Ovary (tissue), 9 donors: ENCODE data around the gene BUB1B. TPM values are rescaled to one million over a fixed set of nuclear protein-coding genes. Genes with fewer than 3 reads are reported as not detected.

Source experiments
- DNase-seq, 5 donors: peaks; one replicate each; pipeline ENCODE4 v3.0.0-alpha.2; 2019 to 2020
- H3K27ac ChIP-seq, 2 donors: fragments of 200-600 bp; one replicate each; pipeline versions ENCODE4 v1.5.1 to v1.8.0; 2019 to 2022
- H3K27me3 ChIP-seq: fragments of 200-600 bp; one replicate; pipeline ENCODE4 v1.8.0; 2022
- H3K36me3 ChIP-seq: fragments of 200-600 bp; sonication (generic); one replicate; pipeline ENCODE4 v1.5.1; 2019
- H3K4me1 ChIP-seq: one replicate; pipeline ENCODE4 v1.8.1; 2013; ENCODE audit warnings: mild to moderate bottlenecking, moderate library complexity; ENCODE audit not compliant: insufficient read depth
- H3K4me3 ChIP-seq: fragments of 200-600 bp; sonication (generic); one replicate; pipeline ENCODE4 v1.5.1; 2017
- H3K9me3 ChIP-seq, 2 donors: fragments of 200-600 bp in 1 of 2; sonication (generic) in 1 of 2; one replicate each; pipeline versions ENCODE4 v1.5.1 to v1.8.1; 2013 to 2019; ENCODE audit warnings: mild to moderate bottlenecking in 1 of 2, moderate library complexity in 1 of 2
- CTCF ChIP-seq, 3 donors: fragments of 450-650 bp in 2 of 3; fragments of 200-600 bp in 1 of 3; IDR thresholded peaks; one replicate each; pipeline versions ENCODE4 v1.5.1 to v1.8.0; 2016 to 2022; ENCODE audit warnings: antibody characterized with exemption in 3 of 3, mild to moderate bottlenecking in 1 of 3
- EP300 ChIP-seq: sonication (generic); formaldehyde crosslinking; IDR thresholded peaks from one replicate; pipeline ENCODE4 v1.6.1; 2017; ENCODE audit warnings: antibody characterized with exemption
- POLR2A ChIP-seq: fragments of 450-650 bp; IDR thresholded peaks from one replicate; pipeline ENCODE4 v1.6.1; 2017; ENCODE audit warnings: antibody characterized with exemption, mild to moderate bottlenecking, moderate library complexity
- WGBS, 3 donors: extraction: QIAGEN DNeasy Blood & Tissue Kit in 1 of 3; methylation state at CpG; one replicate each; pipeline versions ENCODE4 v1.1.5 to v1.1.7; 2013 to 2017; 5-methylcytosine and 5-hydroxymethylcytosine counted together
- intact Hi-C, 4 donors: fragments of 100-400 bp; cut with DNase I; formaldehyde crosslinking; loops; one replicate each; pipeline versions ENCODE4 v1.11.0 to v1.15.1; 2022 to 2023
- polyA plus RNA-seq, 2 donors: library from polyadenylated mRNA; stranded (reverse); fragments of 200-250 nt in 1 of 2; fragments of 350-450 nt in 1 of 2; fragmentation: Illumina TruSeq in 1 of 2; extraction: RNeasy Lipid Tissue Mini Kit (QIAGEN cat#74804) in 1 of 2; gene quantifications; one replicate each; pipeline ENCODE4 v1.2.3, GENCODE V29; 2013 to 2014
- total RNA-seq, 7 donors: library from RNA; depleted of rRNA in 2 of 7; stranded (reverse); fragments of >200 nt in 2 of 7; fragmentation: NEBNext Ultra II Directional in 3 of 7; extraction: Animal tissue kit (Norgen Biotek cat#: 25700) in 3 of 7; gene quantifications; one replicate each; pipeline versions ENCODE4 v1.1.0 to v1.2.4, GENCODE V29; 2016 to 2023
- donor health status: DM: no; HTN: no; CAD: no; lungs with moderate emphysema.
- donor health status: DM: no; HTN: no; CAD: no.
- donor health status: Bipolar disorder and iron deficiency.
- donor health status: DM: yes; HTN: yes; CAD: no.
- donor health status: DM: no; HTN: no; CAD: no.
- donor health status: DM: yes; HTN: yes; CAD: no.

The BUB1B gene
- total and polyA plus RNA-seq, 9 donors: 0.43 to 2.4 (median 1.2) TPM; not detected in 1

- H3K27me3 ChIP-seq: no peaks in the 10 kb centered on the region
- peaks cover 11% of the 10 kb centered on the region for H3K4me1 ChIP-seq
- no peaks in the 10 kb centered on the region for H3K9me3 ChIP-seq
- no peak for TF ChIP-seq EP300
- no peak for TF ChIP-seq CTCF (IDR thresholded peaks at IDR 0.05)
- TF ChIP-seq POLR2A: no peak
- no peak for DNase-seq
- 89 to 96% (median 96%) methylated on average over 16 to 20 of the region's 20 CpGs for WGBS, 3 donors
- peak overlapping the region in 1 of 2 donors; percentile 53 for H3K27ac ChIP-seq
- H3K4me3 ChIP-seq: no peak overlapping the region
- H3K36me3 ChIP-seq: no peaks in the 10 kb centered on the region
- intact Hi-C loops: no loop called here
Observed at GRCh38 chr15:40265875-40266274, 105.0 kb downstream of the BUB1B start.

- peak; percentile 65 to 84 (median 75) for DNase-seq
- intact Hi-C loops: no loop called here
- 18 to 22% (median 19%) methylated on average over 7 of the region's 7 CpGs for WGBS, 3 donors
Observed at GRCh38 chr15:40266828-40267304, 106.0 kb downstream of the BUB1B start.

GRCh38 chr15:40267670-40268069, 106.8 kb downstream of the BUB1B start:
- TF ChIP-seq POLR2A (no peak), CTCF (IDR thresholded peaks at IDR 0.05) (no peak), EP300 (no peak)
- intact Hi-C loops: no loop called here

More at GRCh38 chr15:40266828-40267304, 106.0 kb downstream of the BUB1B start:
- no peaks in the 10 kb centered on the region for H3K36me3 ChIP-seq
- H3K27ac ChIP-seq: peak overlapping the region; percentile 53 to 71
- H3K27me3 ChIP-seq: no peaks in the 10 kb centered on the region
- no peak for TF ChIP-seq POLR2A
- no peak for TF ChIP-seq CTCF (IDR thresholded peaks at IDR 0.05)
- no peak overlapping the region for H3K4me3 ChIP-seq
- no peaks in the 10 kb centered on the region for H3K9me3 ChIP-seq
- peaks cover 11% of the 10 kb centered on the region for H3K4me1 ChIP-seq

GRCh38 chr15:40269604-40270003, 108.7 kb downstream of the BUB1B start:
- TF ChIP-seq CTCF (IDR thresholded peaks at IDR 0.05) (no peak), POLR2A (no peak), EP300 (no peak)
- Histone ChIP-seq H3K27ac (no peak overlapping the region), H3K4me1 (peaks cover 7% of the 10 kb centered on the region), H3K4me3 (no peak overlapping the region), H3K36me3 (no peaks in the 10 kb centered on the region), H3K9me3 (no peaks in the 10 kb centered on the region), H3K27me3 (no peaks in the 10 kb centered on the region)
- 79 to 86% (median 79%) methylated on average over 4 of the region's 4 CpGs for WGBS, 3 donors
- no peak for DNase-seq
- intact Hi-C loops: loop anchor here in 3 of 4 donors (5.0 to 10.0 kb wide), 4 partner anchors 52 to 225 kb away; partner anchors contain the start of gene BMF (in 1 of the 3)

More at GRCh38 chr15:40267670-40268069, 106.8 kb downstream of the BUB1B start:
- Histone ChIP-seq H3K4me1 (peaks cover 11% of the 10 kb centered on the region), H3K27ac (peak overlapping the region in 1 of 2 donors; percentile 71), H3K4me3 (no peak overlapping the region), H3K36me3 (no peaks in the 10 kb centered on the region), H3K27me3 (no peaks in the 10 kb centered on the region), H3K9me3 (no peaks in the 10 kb centered on the region)
- 86 to 91% (median 91%) methylated on average over 4 of the region's 4 CpGs for WGBS, 3 donors
- no peak for DNase-seq
